A673 (cell line): ENCODE measurements around the gene ASPG. TPM values are rescaled to one million over a fixed set of nuclear protein-coding genes. Genes with fewer than 3 reads are reported as not detected.

Experiments
- BruUV-seq: library from RNA; stranded (reverse); fragments of 400-500 nt; replicated peaks from 2 replicates; lab custom pipeline; 2021; lab: Mats Ljungman, UMichigan
- CTCF ChIA-PET: fragments of 300-600 bp; sonication (Branson Sonifier 250); formaldehyde crosslinking; loops from one replicate; lab custom pipeline; 2022; ENCODE audit warnings: antibody characterized with exemption; lab: Charles Lee
- POLR2A ChIA-PET: fragments of 300-600 bp; sonication (Branson Sonifier 250); formaldehyde crosslinking; loops from one replicate; lab custom pipeline; 2022; ENCODE audit warnings: antibody characterized with exemption; ENCODE audit not compliant: low non-redundant PET; lab: Charles Lee
- DNase-seq: peaks from one replicate; pipeline ENCODE4 v3.0.0-alpha.2; 2015; ENCODE audit warnings: low spot score
- H3K27ac ChIP-seq: fragments of 200-600 bp; sonication (generic); 2 replicates; pipeline ENCODE4 v1.5.1; 2016; ENCODE audit warnings: mixed run types, low read depth, mild to moderate bottlenecking, mixed read lengths, antibody characterized with exemption, low read length; ENCODE audit not compliant: poor library complexity, severe bottlenecking
- H3K27me3 ChIP-seq: fragments of 200-600 bp; sonication (generic); replicated peaks from 2 replicates; pipeline ENCODE4 v1.6.1; 2017; ENCODE audit warnings: mixed run types, low read depth, mild to moderate bottlenecking, mixed read lengths, antibody characterized with exemption, low read length; ENCODE audit not compliant: insufficient read depth, poor library complexity
- H3K36me3 ChIP-seq: fragments of 200-600 bp; sonication (generic); 2 replicates; pipeline ENCODE4 v1.6.1; 2016; ENCODE audit warnings: mixed run types, mild to moderate bottlenecking, mixed read lengths, antibody characterized with exemption, low read length; ENCODE audit not compliant: insufficient read depth, poor library complexity, severe bottlenecking
- H3K4me1 ChIP-seq: fragments of 200-600 bp; sonication (generic); 2 replicates; pipeline ENCODE4 v1.6.1; 2017; ENCODE audit warnings: mixed run types, mild to moderate bottlenecking, mixed read lengths, antibody characterized with exemption, low read length; ENCODE audit not compliant: insufficient read depth, poor library complexity, severe bottlenecking
- H3K4me3 ChIP-seq: fragments of 200-600 bp; sonication (generic); 2 replicates; pipeline ENCODE4 v1.5.1; 2016; ENCODE audit warnings: low read depth, mixed run types, mild to moderate bottlenecking, mixed read lengths, low read length; ENCODE audit not compliant: poor library complexity, severe bottlenecking
- H3K9me3 ChIP-seq: fragments of 200-600 bp; sonication (generic); 2 replicates; pipeline ENCODE4 v1.6.1; 2016; ENCODE audit warnings: mixed run types, low read depth, mild to moderate bottlenecking, mixed read lengths, antibody characterized with exemption, low read length; ENCODE audit not compliant: poor library complexity, severe bottlenecking
- CTCF ChIP-seq: fragments of 300-800, 200-600 bp; sonication (generic); conservative IDR thresholded peaks from 2 replicates; pipeline ENCODE4 v1.5.1; 2017; ENCODE audit warnings: low read depth, mild to moderate bottlenecking, antibody characterized with exemption, low read length, moderate library complexity, mixed read lengths
- EZH2 ChIP-seq: fragments of 200-600 bp; sonication (generic); IDR thresholded peaks from 2 replicates; pipeline ENCODE4 v1.6.1; 2017; ENCODE audit warnings: borderline replicate concordance, low read depth, mild to moderate bottlenecking, mixed read lengths, antibody characterized with exemption, low read length; ENCODE audit not compliant: poor library complexity, severe bottlenecking
- intact Hi-C: fragments of 100-400 bp; cut with micrococcal nuclease; formaldehyde crosslinking; loops from one replicate; pipeline ENCODE4 v1.10.0; 2022; ENCODE audit not compliant: unreplicated experiment
- total RNA-seq: library from RNA; stranded (reverse); gene quantifications from 2 replicates; pipeline ENCODE4 v1.2.3, GENCODE V29; 2021

Gene ASPG
- total RNA-seq, 1 experiment from 2014 or later: not detected

GRCh38 chr14:104159990-104160389, 74.5 kb downstream of the ASPG start:
- POLR2A ChIA-PET: no interaction called here

GRCh38 chr14:104161602-104162367, 76.3 kb downstream of the ASPG start:
- TF ChIP-seq EZH2 (no peak), CTCF (no peak)
- Histone ChIP-seq H3K4me1 (no peaks in the 10 kb centered on the region), H3K4me3 (no peak overlapping the region), H3K9me3 (no peaks in the 10 kb centered on the region), H3K27me3 (no peaks in the 10 kb centered on the region), H3K36me3 (no peaks in the 10 kb centered on the region), H3K27ac (no peak overlapping the region)
- no peak for DNase-seq
- ChIA-PET POLR2A (no interaction called here), CTCF (no interaction called here)
- intact Hi-C loops: no loop called here
- no TSS peak for BruUV-seq

More at GRCh38 chr14:104159990-104160389, 74.5 kb downstream of the ASPG start:
- Histone ChIP-seq H3K27me3 (no peaks in the 10 kb centered on the region), H3K9me3 (no peaks in the 10 kb centered on the region), H3K36me3 (no peaks in the 10 kb centered on the region), H3K4me3 (no peak overlapping the region), H3K4me1 (no peaks in the 10 kb centered on the region), H3K27ac (no peak overlapping the region)
- DNase-seq: no peak
- BruUV-seq: no TSS peak
- TF ChIP-seq EZH2 (no peak), CTCF (no peak)
- CTCF ChIA-PET: no interaction called here
- intact Hi-C loops: no loop called here

GRCh38 chr14:104162495-104162894, 77.0 kb downstream of the ASPG start:
- H3K9me3 ChIP-seq: no peaks in the 10 kb centered on the region
- ChIA-PET POLR2A (no interaction called here), CTCF (no interaction called here)
- TF ChIP-seq EZH2: no peak
- no peak for TF ChIP-seq CTCF
- DNase-seq: no peak
- no peaks in the 10 kb centered on the region for H3K4me1 ChIP-seq
- H3K27ac ChIP-seq: no peak overlapping the region
- intact Hi-C loops: no loop called here
- no peak overlapping the region for H3K4me3 ChIP-seq
- no peaks in the 10 kb centered on the region for H3K27me3 ChIP-seq
- H3K36me3 ChIP-seq: no peaks in the 10 kb centered on the region
- BruUV-seq: no TSS peak
